HUDEP-2 (cell line): ENCODE data around the gene AVPR1A.
"Not testable (repeated sequence)": the region's sequence is repeated elsewhere in the genome, so short reads cannot be mapped to it uniquely, and the experiment has no call there.

ENCODE experiments used
- DNase-seq, 76 experiments: peaks; one replicate each; lab custom pipeline; 2025; ENCODE audit not compliant: unreplicated experiment in 76 of 76; lab: John Stamatoyannopoulos, UW

AVPR1A gene

GRCh38 chr12:63150713-63151622, at the start of gene AVPR1A:
Gene AVPR1A, minus strand, starts transcription at chr12:63151201. Its CDS starts 365 bp downstream, at chr12:63150836.
- no peak for DNase-seq

GRCh38 chr12:63196168-63196567, 45.2 kb upstream of the AVPR1A start:
- no peak for DNase-seq

- DNase-seq: no peak
Measured at GRCh38 chr12:63179224-63179623, 28.2 kb upstream of the AVPR1A start.

DNA sequence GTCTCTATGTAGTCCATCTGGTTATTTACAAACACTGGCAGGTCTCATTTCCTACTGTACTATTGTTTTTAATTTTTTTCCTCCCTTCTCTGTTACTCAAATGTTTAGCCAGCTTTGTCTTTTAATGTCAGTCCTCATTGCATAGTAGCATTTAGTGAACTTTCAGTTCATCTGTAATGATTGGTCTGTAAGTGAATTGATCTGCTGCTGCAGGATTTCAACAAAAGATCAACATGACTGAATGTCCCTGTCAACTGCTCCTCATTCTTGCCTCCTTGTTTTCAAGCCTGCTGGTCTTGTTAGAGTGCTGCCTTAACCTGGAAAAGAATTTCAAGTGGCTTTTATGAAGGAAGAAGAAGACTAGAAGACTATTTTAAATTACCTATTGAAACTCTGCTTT, 19.3 kb upstream of the AVPR1A start:
- no peak for DNase-seq

DNA sequence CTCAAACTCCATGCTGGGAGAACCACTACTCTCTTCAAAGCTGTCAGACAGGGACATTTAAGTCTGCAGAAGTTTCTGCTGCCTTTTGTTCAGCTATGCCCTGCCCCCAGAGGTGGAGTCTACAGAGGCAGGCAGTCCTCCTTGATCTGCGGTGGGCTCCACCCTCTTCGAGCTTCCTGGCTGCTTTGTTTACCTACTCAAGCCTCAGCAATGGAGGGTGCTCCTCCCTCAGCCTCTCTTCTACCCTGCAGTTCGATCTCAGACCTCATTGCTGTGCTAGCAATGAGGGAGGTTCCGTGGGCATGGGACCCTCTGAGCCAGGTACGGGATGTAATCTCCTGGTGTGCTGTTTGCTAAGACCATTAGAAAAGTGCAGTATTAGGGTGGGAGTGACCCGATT, 16.7 kb upstream of the AVPR1A start:
- not testable (repeated sequence) for DNase-seq

GRCh38 chr12:63164911-63165310, 13.9 kb upstream of the AVPR1A start:
- no peak for DNase-seq

DNA sequence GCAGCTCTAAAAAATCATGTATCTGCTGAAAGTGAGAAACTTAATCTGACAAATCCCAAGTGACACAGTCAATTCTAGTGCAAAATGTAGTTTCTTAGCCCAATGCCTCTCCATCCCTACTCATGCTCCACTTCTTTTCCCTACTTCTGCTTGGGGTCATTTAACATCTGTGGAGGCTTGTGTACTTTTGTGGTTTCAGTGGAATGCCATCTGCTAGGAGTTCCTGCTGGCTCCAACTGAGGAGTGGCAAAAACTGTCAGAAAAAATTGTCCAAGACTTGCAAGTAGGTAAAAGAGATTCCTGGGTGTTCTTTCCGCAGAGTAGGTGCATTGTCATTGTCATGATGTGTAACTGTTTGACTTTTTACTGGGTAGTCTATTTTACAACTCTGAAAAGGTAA, 12.5 kb upstream of the AVPR1A start:
- DNase-seq: no peak

DNA sequence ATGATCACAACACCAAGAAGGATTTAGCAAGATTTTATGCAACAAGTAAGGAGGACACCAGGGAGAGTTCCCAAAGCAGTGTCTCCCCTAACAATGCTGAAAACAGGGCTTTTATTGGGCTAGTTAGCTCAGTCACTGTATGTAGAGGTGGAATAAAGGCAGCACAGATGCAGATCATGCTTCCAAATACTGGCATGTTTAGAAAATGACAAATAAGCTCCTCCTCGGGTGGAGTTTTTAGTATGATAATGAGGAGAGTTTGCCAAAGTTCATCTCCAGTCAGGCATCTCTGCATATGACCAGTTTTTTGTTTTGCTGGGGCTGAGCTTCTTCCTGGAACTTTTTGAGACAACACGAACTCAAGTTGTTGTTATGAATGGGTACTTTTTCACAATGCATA, 4.4 kb upstream of the AVPR1A start:
- no peak for DNase-seq

GRCh38 chr12:63154560-63154959, 3.6 kb upstream of the AVPR1A start:
- DNase-seq: no peak

DNA sequence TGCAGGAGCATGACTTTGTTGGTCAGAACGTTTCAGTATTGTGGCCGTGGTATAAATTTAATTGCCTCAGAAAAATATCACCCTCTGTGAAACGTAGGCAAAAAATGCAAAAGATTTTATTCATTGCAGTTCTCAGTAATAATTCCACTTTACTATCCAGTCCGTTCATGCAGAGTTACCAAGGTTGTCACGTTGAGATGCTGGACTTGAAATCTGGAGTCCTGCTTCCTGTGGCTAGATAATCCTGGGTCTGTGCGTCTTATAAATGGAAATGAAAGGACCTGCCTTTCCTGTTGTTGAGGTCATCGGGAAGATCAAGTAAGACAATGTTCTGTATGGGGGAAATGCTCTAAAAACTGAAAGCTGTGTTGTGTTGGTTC, 1.3 kb upstream of the AVPR1A start:
- no peak for DNase-seq

- DNase-seq: peak in 23 of 76 experiments; percentile 1 to 47 (median 7)
Measured at GRCh38 chr12:63151623-63152320, 771 bp upstream of the AVPR1A start.

- no peak for DNase-seq
Measured at GRCh38 chr12:63149909-63150712, 890 bp downstream of the AVPR1A start.

DNA sequence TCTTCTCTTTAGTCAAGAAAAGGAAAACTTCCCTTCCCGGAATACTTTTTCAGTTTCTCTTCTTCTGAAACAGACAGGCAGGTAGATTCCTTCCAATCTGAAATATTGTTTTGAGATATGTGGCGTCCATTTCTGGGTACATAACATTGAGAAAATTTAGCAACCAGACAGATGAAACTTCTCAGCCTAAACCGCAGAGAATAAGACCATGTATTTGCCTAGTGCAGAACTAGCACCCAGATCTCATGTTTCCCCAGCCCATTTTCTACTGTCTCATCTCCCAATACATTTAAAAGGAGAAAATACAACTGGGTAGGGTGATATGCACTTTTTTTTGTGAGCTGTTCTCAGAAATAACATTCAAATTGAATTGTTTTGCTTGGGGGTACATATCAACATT, 6.4 kb downstream of the AVPR1A start:
- DNase-seq: no peak

DNA sequence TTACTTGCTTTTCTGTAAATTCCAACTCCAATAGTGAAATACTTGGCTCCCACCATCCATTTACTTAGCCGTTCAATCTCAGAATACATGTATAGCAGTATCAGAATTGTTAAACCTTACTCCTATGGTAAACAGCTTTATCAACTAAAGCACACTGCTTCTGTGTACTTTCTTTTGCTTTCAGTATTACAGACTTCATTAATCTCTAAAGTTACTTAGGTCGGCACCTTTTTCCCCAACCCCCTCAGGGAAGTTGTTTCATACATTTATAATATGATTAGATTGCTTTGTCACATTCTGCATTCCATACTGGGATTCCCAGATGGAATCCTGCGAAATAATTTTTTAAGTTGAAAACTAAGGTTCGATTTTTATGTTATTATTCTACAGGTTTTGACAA, 12.5 kb downstream of the AVPR1A start:
- DNase-seq: no peak

DNA sequence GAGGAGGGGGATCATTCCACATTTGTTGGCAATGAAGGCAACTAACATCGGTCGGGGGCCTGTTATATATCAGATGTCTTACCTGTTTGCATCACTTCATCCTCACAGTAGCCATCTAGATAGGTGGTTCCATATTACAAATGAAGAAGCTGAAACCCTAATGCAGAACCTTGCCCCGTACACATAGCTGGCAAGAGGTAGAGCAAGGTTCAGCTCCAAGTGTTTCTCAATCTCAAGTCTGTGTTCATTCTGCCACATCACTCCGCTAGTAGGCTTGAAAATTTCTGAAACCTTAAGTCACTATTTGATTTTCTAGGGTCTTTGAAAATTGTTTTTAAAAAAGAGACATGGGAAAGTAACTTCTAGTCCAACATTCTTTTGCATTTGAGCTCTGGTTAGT, 17.0 kb downstream of the AVPR1A start:
- DNase-seq: no peak

- no peak for DNase-seq
Measured at GRCh38 chr12:63132201-63132600, 18.8 kb downstream of the AVPR1A start.

- peak in 68 of 76 experiments; percentile 17 to 88 (median 56) for DNase-seq
Measured at GRCh38 chr12:63129927-63130326, 21.1 kb downstream of the AVPR1A start.

DNA sequence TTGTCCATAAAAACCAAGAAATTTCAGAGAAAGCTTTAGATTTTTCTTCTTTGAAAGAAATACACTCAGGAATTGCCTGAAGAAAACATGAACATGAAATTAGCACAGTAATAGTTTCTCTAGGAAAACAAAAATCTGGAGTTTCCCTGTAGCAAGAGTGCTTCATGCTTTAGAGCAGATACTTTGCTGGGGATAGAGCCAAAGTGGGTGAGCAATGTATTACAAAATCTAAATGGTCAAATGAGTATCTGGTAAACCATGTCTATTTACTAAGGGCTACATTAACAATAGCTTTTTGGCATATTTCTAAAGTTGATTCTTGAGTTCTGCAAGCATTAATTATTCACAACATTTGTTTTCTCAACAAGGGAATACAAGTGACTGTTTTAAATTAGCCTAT, 26.2 kb downstream of the AVPR1A start:
- no peak for DNase-seq

DNA sequence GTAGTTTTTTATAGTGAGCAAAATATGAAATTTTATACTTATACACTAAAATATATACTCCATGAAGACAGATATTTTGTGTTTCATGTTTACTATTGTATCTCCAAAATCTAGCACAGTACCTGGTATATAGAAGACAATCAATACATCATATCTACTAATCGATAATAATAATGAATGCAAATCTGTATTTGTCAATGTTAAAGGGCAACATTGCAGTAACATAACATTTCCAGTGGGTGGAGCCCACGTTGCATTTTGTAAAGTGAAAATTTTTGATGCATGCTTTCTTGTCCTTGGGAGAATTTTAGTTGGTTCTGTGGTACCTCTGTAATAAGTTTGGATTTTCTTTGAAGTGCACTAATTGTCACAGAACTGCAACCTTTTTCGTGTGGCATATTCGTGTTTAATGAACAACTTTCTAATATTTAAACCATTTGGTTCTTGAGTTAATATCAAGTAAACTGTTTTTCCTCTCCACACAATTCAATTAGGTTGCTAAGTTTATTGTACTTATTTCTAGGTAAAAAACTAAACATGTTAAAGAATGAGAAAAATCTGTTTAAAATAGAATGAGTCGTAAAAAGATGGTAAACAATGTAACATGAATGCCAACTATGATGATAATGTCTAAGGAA, 47.4 kb downstream of the AVPR1A start:
- peak in 7 of 76 experiments; percentile 3 to 23 (median 6) for DNase-seq

DNA sequence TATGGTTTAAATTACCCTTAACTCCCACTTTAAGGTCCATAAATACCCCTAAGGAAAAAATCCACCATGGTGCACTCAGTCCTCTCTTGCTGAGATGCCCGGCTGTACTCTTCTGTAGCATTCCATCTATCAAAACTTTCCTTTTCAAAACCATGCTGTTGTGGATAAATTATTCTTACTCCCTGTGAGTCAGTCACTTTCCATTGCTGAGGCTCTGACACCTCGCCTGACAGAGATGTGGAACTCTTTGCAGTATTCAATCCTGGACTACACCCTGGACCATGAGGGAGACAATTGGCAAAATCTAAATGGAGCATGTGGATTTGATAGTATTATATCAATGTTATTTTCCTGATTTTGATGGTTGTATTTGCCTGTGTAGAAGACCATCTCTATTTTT, 49.1 kb downstream of the AVPR1A start:
- DNase-seq: no peak

DNA sequence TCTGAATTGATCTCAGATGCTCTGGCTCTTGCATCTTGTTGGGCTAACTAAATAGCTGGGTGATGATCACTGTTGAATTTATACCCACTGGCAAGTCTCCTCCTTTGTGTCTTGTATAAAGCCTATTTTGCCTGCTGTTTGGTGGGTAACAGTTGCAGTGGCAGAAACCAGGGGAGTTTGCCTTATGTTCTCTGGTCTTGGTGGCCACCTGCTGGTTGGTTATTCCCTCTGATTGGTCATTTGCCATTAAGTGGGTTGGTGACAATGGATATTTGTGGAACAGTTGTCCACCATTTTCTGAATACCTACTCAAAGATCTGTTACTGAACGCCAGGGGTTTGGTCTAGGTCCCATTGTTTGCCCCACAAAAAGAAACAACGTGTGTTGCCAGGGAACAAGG, 52.1 kb downstream of the AVPR1A start:
- peak in 4 of 76 experiments; percentile 3 to 38 (median 6) for DNase-seq
